Skin of body (tissue), 3 donors: ENCODE results near the gene TREH. TPM values are rescaled to one million over a fixed set of nuclear protein-coding genes. Genes with fewer than 3 reads are reported as not detected.
"Not testable (repeated sequence)": the region's sequence is repeated elsewhere in the genome, so short reads cannot be mapped to it uniquely, and the experiment has no call there.

Experiments used
- DNase-seq: peaks from one replicate; lab custom pipeline; 2025; lab: John Stamatoyannopoulos, UW
- small RNA-seq: library from RNA; depleted of rRNA; stranded (forward); fragments of <200 nt; gene quantifications from one replicate; pipeline ENCODE3, GENCODE V24; 2014; ENCODE audit warnings: low replicate concordance
- total RNA-seq: library from RNA; depleted of rRNA; stranded (reverse); fragments of >200 nt; gene quantifications from one replicate; pipeline ENCODE4 v1.2.3, GENCODE V29; 2014

Gene TREH
- total RNA-seq, 1 donor from 2014 or later, result not detected

GRCh38 chr11:118612378-118612777, 67.1 kb downstream of the TREH start:
- DNase-seq, result no peak

GRCh38 chr11:118611433-118611795, 68.0 kb downstream of the TREH start:
- not testable (repeated sequence) for DNase-seq

GRCh38 chr11:118610773-118611432, 68.5 kb downstream of the TREH start:
- no peak for DNase-seq

GRCh38 chr11:118610225-118610772, 69.2 kb downstream of the TREH start:
- no peak for DNase-seq

- peak; percentile 49 for DNase-seq
Measured at GRCh38 chr11:118609380-118610224, 69.8 kb downstream of the TREH start.

GRCh38 chr11:118608360-118609227, 70.9 kb downstream of the TREH start:
- DNase-seq, result peak; percentile 30

GRCh38 chr11:118607401-118608359, 71.8 kb downstream of the TREH start, which contains the start of gene PHLDB1:
PHLDB1 (plus strand) TSS chr11:118607615; CDS start chr11:118613837, 6,222 bp downstream.
- DNase-seq, result peak; percentile 45

Small RNAs within 50 kb of the gene (small RNA-seq; reads per million reads assigned to genes)
- not detected for gene RNU6-376P

Other genes starting within 250 kb of the TREH start
- gene KMT2A, start 243.2 kb downstream of the TREH start, total RNA-seq, result 59.4 TPM
- 0.79 TPM for gene TTC36, start 152.2 kb downstream of the TREH start, total RNA-seq
- 8.1 TPM for gene TMEM25, start 148.5 kb downstream of the TREH start, total RNA-seq
- 21.2 TPM for gene IFT46, start 113.7 kb downstream of the TREH start, total RNA-seq
- 86.7 TPM for gene ARCN1, start 107.2 kb downstream of the TREH start, total RNA-seq
- gene PHLDB1, start 72.0 kb downstream of the TREH start, total RNA-seq, result 74.3 TPM
- 137 TPM for gene DDX6, start 111.5 kb upstream of the TREH start, total RNA-seq
- gene CXCR5, start 204.2 kb upstream of the TREH start, total RNA-seq, result not detected
- gene BCL9L, start 246.3 kb upstream of the TREH start, total RNA-seq, result 20.9 TPM